Suprapubic skin (tissue), 4 donors: Measurements from ENCODE around the gene RETREG1. TPM values are rescaled to one million over a fixed set of nuclear protein-coding genes. Genes with fewer than 3 reads are reported as not detected.
A peak's percentile ranks its signal among the peaks of the same experiment; 100 is the strongest.

Experiments
- DNase-seq, 2 donors: peaks; one replicate each; pipeline ENCODE4 v3.0.0-alpha.2; 2019; ENCODE audit warnings: low spot score in 2 of 2
- H3K27ac ChIP-seq: fragments of 200-600 bp; sonication (generic); one replicate; pipeline ENCODE4 v1.5.1; 2019
- H3K27me3 ChIP-seq: fragments of 200-600 bp; sonication (generic); one replicate; pipeline ENCODE4 v1.5.1; 2019
- H3K36me3 ChIP-seq: fragments of 200-600 bp; sonication (generic); one replicate; pipeline ENCODE4 v1.5.1; 2019
- H3K4me1 ChIP-seq: fragments of 200-600 bp; sonication (generic); one replicate; pipeline ENCODE4 v1.5.1; 2019
- H3K4me3 ChIP-seq: fragments of 200-600 bp; sonication (generic); one replicate; pipeline ENCODE4 v1.5.1; 2019; ENCODE audit warnings: mild to moderate bottlenecking
- H3K9me3 ChIP-seq: fragments of 200-600 bp; sonication (generic); one replicate; pipeline ENCODE4 v1.5.1; 2019
- CTCF ChIP-seq, 2 donors: fragments of 200-600 bp in 1 of 2; fragments of 450-650 bp in 1 of 2; sonication (generic) in 1 of 2; IDR thresholded peaks; one replicate each; pipeline ENCODE4 v1.5.1; 2016 to 2019; ENCODE audit warnings: antibody characterized with exemption in 2 of 2, mild to moderate bottlenecking in 1 of 2, moderate library complexity in 1 of 2
- EP300 ChIP-seq: sonication (generic); formaldehyde crosslinking; IDR thresholded peaks from one replicate; pipeline ENCODE4 v1.6.1; 2017; ENCODE audit warnings: antibody characterized with exemption
- POLR2A ChIP-seq, 2 donors: fragments of 450-650 bp; IDR thresholded peaks; one replicate each; pipeline ENCODE4 v1.6.1; 2017; ENCODE audit warnings: antibody characterized with exemption in 2 of 2, mild to moderate bottlenecking in 2 of 2, moderate library complexity in 2 of 2
- POLR2AphosphoS5 ChIP-seq, 3 donors: sonication (generic); formaldehyde crosslinking; IDR thresholded peaks; one replicate each; pipeline ENCODE4 v1.6.1; 2017; ENCODE audit warnings: antibody characterized with exemption in 3 of 3
- WGBS: methylation state at CpG from one replicate; pipeline ENCODE4 v1.1.5; 2018; 5-methylcytosine and 5-hydroxymethylcytosine counted together
- total RNA-seq, 4 donors: library from RNA; depleted of rRNA; stranded (reverse); fragments of >200 nt; gene quantifications; one replicate each; pipeline ENCODE4 v1.1.0, GENCODE V29; 2016

Gene RETREG1
- total RNA-seq, 4 donors from 2014 or later = 24.7 to 47.3 (median 31.4) TPM

DNA sequence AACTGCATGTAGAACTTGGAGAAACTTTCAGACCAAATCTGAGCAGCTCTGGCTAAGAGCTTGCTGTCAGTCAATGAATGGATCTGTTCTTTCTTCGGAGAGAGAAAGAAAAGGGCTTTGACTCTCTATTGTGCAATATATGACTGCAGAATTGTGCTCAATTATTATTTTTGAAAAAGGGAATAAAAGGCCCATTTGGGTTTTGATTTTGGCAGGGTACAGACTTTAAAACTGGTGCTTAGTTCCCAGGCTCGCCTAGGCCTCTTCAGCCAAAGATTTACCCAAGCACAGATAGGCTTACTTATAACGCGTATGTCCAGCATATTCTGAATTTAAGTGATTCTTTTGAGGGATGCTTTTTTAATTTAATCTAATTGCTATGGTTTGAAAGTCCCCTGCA lies 59.3 kb downstream of the RETREG1 start:
- Histone ChIP-seq H3K4me1 (peaks cover 2% of the 10 kb centered on the region), H3K27ac (no peak overlapping the region), H3K27me3 (no peaks in the 10 kb centered on the region), H3K36me3 (no peaks in the 10 kb centered on the region), H3K9me3 (no peaks in the 10 kb centered on the region), H3K4me3 (no peak overlapping the region)
- 77% methylated on average over 4 of the region's 4 CpGs for WGBS
- DNase-seq = no peak
- no peak for TF ChIP-seq CTCF (IDR thresholded peaks at IDR 0.05)
- no peak for TF ChIP-seq POLR2AphosphoS5 (IDR thresholded peaks at IDR 0.05)
- no peak for TF ChIP-seq EP300
- no peak for TF ChIP-seq POLR2A (IDR thresholded peaks at IDR 0.05)

GRCh38 chr5:16554110-16554509 lies 62.7 kb downstream of the RETREG1 start:
- Histone ChIP-seq H3K27ac (no peak overlapping the region), H3K4me1 (peaks cover 12% of the 10 kb centered on the region), H3K4me3 (no peak overlapping the region), H3K36me3 (no peaks in the 10 kb centered on the region), H3K27me3 (no peaks in the 10 kb centered on the region), H3K9me3 (no peaks in the 10 kb centered on the region)
- no peak for DNase-seq
- no peak for TF ChIP-seq EP300
- no peak for TF ChIP-seq POLR2A (IDR thresholded peaks at IDR 0.05)
- TF ChIP-seq POLR2AphosphoS5 (IDR thresholded peaks at IDR 0.05) = no peak
- TF ChIP-seq CTCF (IDR thresholded peaks at IDR 0.05) = no peak
- 90% methylated on average over 8 of the region's 8 CpGs for WGBS

GRCh38 chr5:16552666-16553343 lies 64.0 kb downstream of the RETREG1 start:
- TF ChIP-seq CTCF (IDR thresholded peaks at IDR 0.05) = peak; percentile 49 to 79
- no peak for TF ChIP-seq POLR2AphosphoS5 (IDR thresholded peaks at IDR 0.05)
- Histone ChIP-seq H3K36me3 (no peaks in the 10 kb centered on the region), H3K27me3 (no peaks in the 10 kb centered on the region), H3K27ac (no peak overlapping the region), H3K9me3 (no peaks in the 10 kb centered on the region), H3K4me1 (peaks cover 25% of the 10 kb centered on the region), H3K4me3 (no peak overlapping the region)
- WGBS = 38% methylated on average over 7 of the region's 7 CpGs
- peak in 1 of 2 donors; percentile 77 for DNase-seq

DNA sequence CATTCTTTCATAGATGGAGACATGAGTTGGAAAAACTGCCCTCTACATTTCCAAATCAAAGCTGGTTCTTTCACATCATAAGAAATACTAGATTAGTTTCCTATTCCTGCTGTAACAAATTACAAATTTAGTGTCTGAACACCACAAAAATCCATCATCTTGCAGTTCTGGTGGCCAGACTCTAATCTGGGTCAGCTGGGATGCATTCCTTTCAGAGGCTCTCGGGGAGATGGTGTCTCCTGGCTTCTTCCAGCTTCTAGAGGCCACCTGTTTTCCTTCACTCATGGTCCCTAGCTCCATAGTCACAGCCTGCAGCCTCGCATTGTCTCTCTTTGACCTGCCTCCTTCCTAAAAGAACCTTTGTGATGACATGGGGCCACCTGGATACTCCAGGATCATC lies 65.2 kb downstream of the RETREG1 start:
- TF ChIP-seq POLR2AphosphoS5 (IDR thresholded peaks at IDR 0.05) (no peak), EP300 (no peak), POLR2A (IDR thresholded peaks at IDR 0.05) (no peak), CTCF (IDR thresholded peaks at IDR 0.05) (no peak)
- WGBS = 88% methylated on average over 2 of the region's 2 CpGs
- DNase-seq = no peak
- no peaks in the 10 kb centered on the region for H3K36me3 ChIP-seq
- peaks cover 26% of the 10 kb centered on the region for H3K4me1 ChIP-seq
- no peaks in the 10 kb centered on the region for H3K9me3 ChIP-seq
- H3K27ac ChIP-seq = no peak overlapping the region
- no peaks in the 10 kb centered on the region for H3K27me3 ChIP-seq
- H3K4me3 ChIP-seq = no peak overlapping the region

GRCh38 chr5:16550316-16550952 lies 66.4 kb downstream of the RETREG1 start:
- no peaks in the 10 kb centered on the region for H3K36me3 ChIP-seq
- no peak for DNase-seq
- no peaks in the 10 kb centered on the region for H3K27me3 ChIP-seq
- H3K4me1 ChIP-seq = peaks cover 26% of the 10 kb centered on the region
- H3K9me3 ChIP-seq = no peaks in the 10 kb centered on the region
- TF ChIP-seq CTCF (IDR thresholded peaks at IDR 0.05) (peak in 1 of 2 donors; percentile 56), POLR2AphosphoS5 (IDR thresholded peaks at IDR 0.05) (no peak)
- 70% methylated on average over 7 of the region's 7 CpGs for WGBS
- H3K27ac ChIP-seq = no peak overlapping the region
- no peak overlapping the region for H3K4me3 ChIP-seq
